K562 (cell line): ENCODE measurements around the gene HAUS7.

Source experiments
- EP300 ChIP-seq: IDR thresholded peaks from 2 replicates; pipeline ENCODE4 v1.6.1; 2012; ENCODE audit warnings: low read length, improper control_type of control experiment
- ESRRA ChIP-seq: fragments of 450-650 bp; IDR thresholded peaks from 2 replicates; pipeline ENCODE4 v1.6.1; 2014; ENCODE audit warnings: low read depth, mild to moderate bottlenecking, moderate library complexity, borderline replicate concordance
- FOSL1 ChIP-seq: fragments of 200-800 bp; sonication (Bioruptor generic); conservative IDR thresholded peaks from 2 replicates; pipeline ENCODE4 v1.6.1; 2016; ENCODE audit warnings: missing genetic modification characterization, missing compliant biosample characterization
- KLF1 ChIP-seq: fragments of 450-650 bp; IDR thresholded peaks from 2 replicates; pipeline ENCODE4 v1.6.1; 2016; ENCODE audit warnings: missing genetic modification characterization, missing compliant biosample characterization
- POLR2A ChIP-seq: fragments of 450-650 bp; conservative IDR thresholded peaks from 2 replicates; pipeline ENCODE4 v1.6.1; 2016
- RAD21 ChIP-seq, 2 experiments: fragments of 250-450 bp in 1 of 2; fragments of 450-650 bp in 1 of 2; sonication (Bioruptor Pico) in 1 of 2; formaldehyde crosslinking in 1 of 2; IDR thresholded peaks in 1 of 2; conservative IDR thresholded peaks in 1 of 2; 2 replicates each; pipeline versions ENCODE4 v1.4.0 to v1.8.0; 2020 to 2022; ENCODE audit warnings: mild to moderate bottlenecking in 2 of 2, moderate library complexity in 1 of 2
- SIN3A ChIP-seq, 2 experiments: fragments of 150-350 bp in 1 of 2; IDR thresholded peaks; 2 replicates each; pipeline ENCODE4 v1.6.1; 2011 to 2016; ENCODE audit warnings: borderline replicate concordance in 2 of 2, low read depth in 2 of 2, low read length in 2 of 2, mild to moderate bottlenecking in 2 of 2, moderate library complexity in 2 of 2; ENCODE audit not compliant: control insufficient read depth in 1 of 2
- SMARCA4 ChIP-seq: fragments of 450-650 bp; IDR thresholded peaks from 2 replicates; pipeline ENCODE4 v1.6.1; 2016
- SMC3 ChIP-seq: conservative IDR thresholded peaks from 2 replicates; pipeline ENCODE4 v1.6.1; 2011; ENCODE audit warnings: low read depth, low read length, improper control_type of control experiment; ENCODE audit not compliant: insufficient read depth
- TEAD2 ChIP-seq: fragments of 450-650 bp; IDR thresholded peaks from 2 replicates; pipeline ENCODE4 v1.6.1; 2016; ENCODE audit warnings: missing genetic modification characterization, control low read depth, missing compliant biosample characterization
- TF ChIP-seq, protein P1 (sequence below): sonication (generic); formaldehyde crosslinking; IDR thresholded peaks from 2 replicates; pipeline ENCODE4 v1.9.0; 2022; ENCODE audit warnings: mild to moderate bottlenecking, missing genetic modification reagents
- TF ChIP-seq, protein P2 (sequence below): fragments of 250-450 bp; sonication (Bioruptor Pico); IDR thresholded peaks from 2 replicates; pipeline ENCODE4 v1.5.0; 2021; ENCODE audit warnings: mild to moderate bottlenecking, borderline replicate concordance
- TF ChIP-seq, protein P3 (sequence below): sonication (generic); formaldehyde crosslinking; IDR thresholded peaks from 2 replicates; pipeline ENCODE4 v1.8.0; 2022; ENCODE audit warnings: missing genetic modification reagents, mild to moderate bottlenecking, moderate library complexity, borderline replicate concordance

DNA sequence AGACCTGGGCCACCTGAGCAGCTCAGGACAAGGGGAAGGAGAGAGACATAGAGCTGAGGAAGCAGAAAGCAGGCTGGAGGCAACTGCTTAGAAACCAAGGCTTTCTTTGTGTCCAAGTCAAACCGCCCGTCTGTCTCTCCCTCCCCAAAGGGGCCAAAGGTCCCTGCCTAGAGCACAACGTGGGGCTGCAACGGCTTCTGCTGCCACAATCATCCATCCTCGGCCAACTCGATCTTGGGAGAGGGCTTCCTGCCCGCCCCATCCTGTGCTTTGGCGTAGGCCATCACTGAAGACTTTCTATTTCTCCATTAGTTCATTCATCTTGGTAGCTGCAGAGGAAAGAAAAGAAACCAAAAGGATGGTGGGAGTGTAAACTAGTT, 22.8 kb downstream of the HAUS7 start:
- TF ChIP-seq SMARCA4 = no peak
- TF ChIP-seq, protein P1, sequence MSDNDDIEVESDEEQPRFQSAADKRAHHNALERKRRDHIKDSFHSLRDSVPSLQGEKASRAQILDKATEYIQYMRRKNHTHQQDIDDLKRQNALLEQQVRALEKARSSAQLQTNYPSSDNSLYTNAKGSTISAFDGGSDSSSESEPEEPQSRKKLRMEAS (CRISPR knock-in tag) = no peak
- no peak for TF ChIP-seq SIN3A (IDR thresholded peaks at IDR 0.05; ENCODE audit: borderline replicate concordance in 2 of 2, control insufficient read depth in 1 of 2, low read depth in 2 of 2, low read length in 2 of 2)
- TF ChIP-seq, protein P2, sequence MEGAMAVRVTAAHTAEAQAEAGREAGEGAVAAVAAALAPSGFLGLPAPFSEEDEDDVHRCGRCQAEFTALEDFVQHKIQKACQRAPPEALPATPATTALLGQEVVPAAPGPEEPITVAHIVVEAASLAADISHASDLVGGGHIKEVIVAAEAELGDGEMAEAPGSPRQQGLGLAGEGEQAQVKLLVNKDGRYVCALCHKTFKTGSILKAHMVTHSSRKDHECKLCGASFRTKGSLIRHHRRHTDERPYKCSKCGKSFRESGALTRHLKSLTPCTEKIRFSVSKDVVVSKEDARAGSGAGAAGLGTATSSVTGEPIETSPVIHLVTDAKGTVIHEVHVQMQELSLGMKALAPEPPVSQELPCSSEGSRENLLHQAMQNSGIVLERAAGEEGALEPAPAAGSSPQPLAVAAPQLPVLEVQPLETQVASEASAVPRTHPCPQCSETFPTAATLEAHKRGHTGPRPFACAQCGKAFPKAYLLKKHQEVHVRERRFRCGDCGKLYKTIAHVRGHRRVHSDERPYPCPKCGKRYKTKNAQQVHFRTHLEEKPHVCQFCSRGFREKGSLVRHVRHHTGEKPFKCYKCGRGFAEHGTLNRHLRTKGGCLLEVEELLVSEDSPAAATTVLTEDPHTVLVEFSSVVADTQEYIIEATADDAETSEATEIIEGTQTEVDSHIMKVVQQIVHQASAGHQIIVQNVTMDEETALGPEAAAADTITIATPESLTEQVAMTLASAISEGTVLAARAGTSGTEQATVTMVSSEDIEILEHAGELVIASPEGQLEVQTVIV = no peak
- no peak for TF ChIP-seq RAD21 (CRISPR knock-in tag; conservative IDR thresholded peaks at IDR 0.05 in 1 of 2, IDR thresholded peaks at IDR 0.05 in 1 of 2)
- no peak for TF ChIP-seq SMC3
- no peak for TF ChIP-seq ESRRA
- TF ChIP-seq TEAD2 (tag) = no peak
- TF ChIP-seq EP300 = no peak
- TF ChIP-seq, protein P3, sequence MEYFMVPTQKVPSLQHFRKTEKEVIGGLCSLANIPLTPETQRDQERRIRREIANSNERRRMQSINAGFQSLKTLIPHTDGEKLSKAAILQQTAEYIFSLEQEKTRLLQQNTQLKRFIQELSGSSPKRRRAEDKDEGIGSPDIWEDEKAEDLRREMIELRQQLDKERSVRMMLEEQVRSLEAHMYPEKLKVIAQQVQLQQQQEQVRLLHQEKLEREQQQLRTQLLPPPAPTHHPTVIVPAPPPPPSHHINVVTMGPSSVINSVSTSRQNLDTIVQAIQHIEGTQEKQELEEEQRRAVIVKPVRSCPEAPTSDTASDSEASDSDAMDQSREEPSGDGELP (CRISPR knock-in tag) = no peak
- TF ChIP-seq KLF1 = no peak
- no peak for TF ChIP-seq POLR2A
- no peak for TF ChIP-seq FOSL1 (tag)
